IMR-90 (cell line): ENCODE results near the gene CYP4F8. TPM values are rescaled to one million over a fixed set of nuclear protein-coding genes. Genes with fewer than 3 reads are reported as not detected.

Experiments used
- ATAC-seq: fragments of 200-7000 bp; cut with Tn5 transposase; 2 replicates; pipeline ENCODE4 v1.9.1; 2020; ENCODE audit warnings: low read depth, mild to moderate bottlenecking, moderate library complexity
- BruUV-seq: library from RNA; stranded (reverse); fragments of 400-500 nt; replicated peaks from 2 replicates; lab custom pipeline; 2021; lab: Mats Ljungman, UMichigan
- CTCF ChIA-PET: fragments of 300-600 bp; formaldehyde crosslinking; extraction: SDS; loops from one replicate; lab custom pipeline; 2021; ENCODE audit warnings: antibody characterized with exemption; lab: Yijun Ruan, JAX
- POLR2A ChIA-PET: fragments of 300-600 bp; sonication (Branson Sonifier 250); formaldehyde crosslinking; loops from one replicate; lab custom pipeline; 2022; ENCODE audit warnings: antibody characterized with exemption; ENCODE audit not compliant: unreplicated experiment; lab: Charles Lee
- DNase-seq: peaks from one replicate; pipeline ENCODE4 v3.0.0; 2013
- H2AFZ ChIP-seq: replicated peaks from 2 replicates; pipeline ENCODE3; 2013; ENCODE audit warnings: low read length, mild to moderate bottlenecking; ENCODE audit not compliant: poor library complexity
- H2AK5ac ChIP-seq: 2 replicates; pipeline ENCODE4 v1.6.1; 2013; ENCODE audit warnings: low read depth, low read length, inconsistent platforms
- H2AK9ac ChIP-seq: replicated peaks from 2 replicates; pipeline ENCODE3; 2013; ENCODE audit warnings: mild to moderate bottlenecking, low read depth, low read length, moderate library complexity; ENCODE audit not compliant: poor library complexity
- H2BK120ac ChIP-seq: 2 replicates; pipeline ENCODE4 v1.6.1; 2013; ENCODE audit warnings: low read depth, low read length, inconsistent platforms
- H2BK15ac ChIP-seq: 3 replicates; pipeline ENCODE4 v1.6.1; 2013; ENCODE audit warnings: low read depth, low read length, inconsistent platforms
- H2BK20ac ChIP-seq: 2 replicates; pipeline ENCODE4 v1.6.1; 2013; ENCODE audit warnings: low read depth, mild to moderate bottlenecking, inconsistent platforms, low read length, moderate library complexity
- H2BK5ac ChIP-seq: 2 replicates; pipeline ENCODE4 v1.6.1; 2013; ENCODE audit warnings: mild to moderate bottlenecking, low read depth, low read length, inconsistent platforms; ENCODE audit not compliant: poor library complexity, severe bottlenecking
- H3K14ac ChIP-seq: replicated peaks from 2 replicates; pipeline ENCODE4 v1.6.1; 2013; ENCODE audit warnings: low read depth, low read length, inconsistent platforms
- H3K18ac ChIP-seq: 2 replicates; pipeline ENCODE4 v1.6.1; 2013; ENCODE audit warnings: low read depth, low read length, control low read depth
- H3K23ac ChIP-seq: 2 replicates; pipeline ENCODE4 v1.6.1; 2013; ENCODE audit warnings: low read depth, low read length, inconsistent platforms
- H3K27ac ChIP-seq: 2 replicates; pipeline ENCODE4 v1.5.1; 2013; ENCODE audit warnings: mild to moderate bottlenecking, control low read depth, low read length; ENCODE audit not compliant: insufficient read depth
- H3K27me3 ChIP-seq: 2 replicates; pipeline ENCODE4 v1.6.1; 2013; ENCODE audit warnings: low read length; ENCODE audit not compliant: control insufficient read depth, insufficient read depth
- H3K36me3 ChIP-seq: 2 replicates; pipeline ENCODE4 v1.6.1; 2013; ENCODE audit warnings: low read length, mixed read lengths; ENCODE audit not compliant: control insufficient read depth, insufficient read depth
- H3K4ac ChIP-seq: 2 replicates; pipeline ENCODE4 v1.6.1; 2013; ENCODE audit warnings: low read depth, low read length, inconsistent platforms
- H3K4me1 ChIP-seq: 2 replicates; pipeline ENCODE4 v1.6.1; 2013; ENCODE audit warnings: low read length, mixed read lengths; ENCODE audit not compliant: control insufficient read depth, insufficient read depth
- H3K4me2 ChIP-seq: 2 replicates; pipeline ENCODE4 v1.6.1; 2013; ENCODE audit warnings: low read depth, mild to moderate bottlenecking, control low read depth, low read length, moderate library complexity
- H3K4me3 ChIP-seq: 2 replicates; pipeline ENCODE4 v1.5.1; 2013; ENCODE audit warnings: low read depth, mild to moderate bottlenecking, control low read depth, low read length, moderate library complexity; ENCODE audit not compliant: insufficient read depth
- H3K56ac ChIP-seq: 2 replicates; pipeline ENCODE4 v1.6.1; 2013; ENCODE audit warnings: low read length, inconsistent platforms; ENCODE audit not compliant: insufficient read depth; ENCODE audit errors: extremely low read depth
- H3K79me1 ChIP-seq, 2 experiments: 2 replicates each; pipeline ENCODE4 v1.6.1; 2013; ENCODE audit warnings: low read length in 2 of 2, inconsistent platforms in 1 of 2, low read depth in 1 of 2
- H3K9ac ChIP-seq: 2 replicates; pipeline ENCODE4 v1.6.1; 2013; ENCODE audit warnings: low read depth, low read length, control low read depth
- H3K9me1 ChIP-seq: 2 replicates; pipeline ENCODE4 v1.6.1; 2013; ENCODE audit warnings: low read length, inconsistent platforms; ENCODE audit not compliant: insufficient read depth
- H3K9me3 ChIP-seq: 2 replicates; pipeline ENCODE4 v1.6.1; 2013; ENCODE audit warnings: low read length; ENCODE audit not compliant: control insufficient read depth, insufficient read depth
- H4K20me1 ChIP-seq: 2 replicates; pipeline ENCODE4 v1.6.1; 2013; ENCODE audit warnings: low read length, inconsistent platforms; ENCODE audit not compliant: insufficient read depth
- H4K5ac ChIP-seq: 2 replicates; pipeline ENCODE4 v1.6.1; 2013; ENCODE audit warnings: mild to moderate bottlenecking, low read depth, low read length, control low read depth
- H4K8ac ChIP-seq, 2 experiments: 2 replicates each; pipeline ENCODE4 v1.6.1; 2013; ENCODE audit warnings: low read depth in 2 of 2, low read length in 2 of 2, control low read depth in 1 of 2, inconsistent platforms in 1 of 2
- H4K91ac ChIP-seq: 2 replicates; pipeline ENCODE4 v1.6.1; 2013; ENCODE audit warnings: low read depth, low read length, inconsistent platforms; ENCODE audit not compliant: insufficient read depth
- BHLHE40 ChIP-seq: fragments of 150-350 bp; IDR thresholded peaks from 2 replicates; pipeline ENCODE4 v1.6.1; 2016; ENCODE audit warnings: mild to moderate bottlenecking, low read depth, low read length
- CEBPB ChIP-seq: IDR thresholded peaks from 2 replicates; pipeline ENCODE4 v1.6.1; 2012; ENCODE audit warnings: low read depth, low read length, improper control_type of control experiment
- CHD1 ChIP-seq: IDR thresholded peaks from 2 replicates; pipeline ENCODE4 v1.6.1; 2012; ENCODE audit warnings: low read depth, low read length, improper control_type of control experiment
- FOS ChIP-seq: fragments of 150-350 bp; IDR thresholded peaks from 2 replicates; pipeline ENCODE4 v1.6.1; 2016; ENCODE audit warnings: low read depth, low read length
- MAFK ChIP-seq: IDR thresholded peaks from 2 replicates; pipeline ENCODE4 v1.6.1; 2012; ENCODE audit warnings: low read depth, low read length, improper control_type of control experiment
- MAZ ChIP-seq: IDR thresholded peaks from 2 replicates; pipeline ENCODE4 v1.6.1; 2012; ENCODE audit warnings: low read depth, mild to moderate bottlenecking, low read length, improper control_type of control experiment, moderate library complexity, borderline replicate concordance
- MXI1 ChIP-seq: IDR thresholded peaks from 2 replicates; pipeline ENCODE4 v1.6.1; 2012; ENCODE audit warnings: low read depth, mild to moderate bottlenecking, low read length, moderate library complexity, borderline replicate concordance
- NFE2L2 ChIP-seq: fragments of 150-350 bp; IDR thresholded peaks from 2 replicates; pipeline ENCODE4 v1.6.1; 2016; ENCODE audit warnings: low read depth, mild to moderate bottlenecking, low read length
- POLR2A ChIP-seq: IDR thresholded peaks from 2 replicates; pipeline ENCODE4 v1.6.1; 2012; ENCODE audit warnings: mild to moderate bottlenecking, low read depth, low read length
- RAD21 ChIP-seq: IDR thresholded peaks from 2 replicates; pipeline ENCODE4 v1.6.1; 2012; ENCODE audit warnings: low read length, improper control_type of control experiment
- RCOR1 ChIP-seq: IDR thresholded peaks from 2 replicates; pipeline ENCODE4 v1.6.1; 2012; ENCODE audit warnings: mild to moderate bottlenecking, low read length, improper control_type of control experiment; ENCODE audit not compliant: insufficient replicate concordance
- RFX5 ChIP-seq: IDR thresholded peaks from 2 replicates; pipeline ENCODE4 v1.8.0; 2012; ENCODE audit warnings: low read depth, mild to moderate bottlenecking, low read length, moderate library complexity
- WGBS, 2 experiments: methylation state at CpG; one replicate each; pipeline versions ENCODE4 v1.1.5 to v1.1.7; 2013; ENCODE audit warnings: missing lambda C conversion rate in 2 of 2; ENCODE audit not compliant: insufficient read length in 1 of 2; ENCODE audit errors: extremely low coverage in 2 of 2; 5-methylcytosine and 5-hydroxymethylcytosine counted together
- dilution Hi-C: fragments of 300-500 bp; cut with HindIII; formaldehyde crosslinking; loops from one replicate; pipeline ENCODE4 v1.14.3; 2018; ENCODE audit warnings: low sequenced_read_pairs; ENCODE audit not compliant: unreplicated experiment
- in situ Hi-C: fragments of 300-500 bp; cut with MboI; formaldehyde crosslinking; loops from 3 replicates; pipeline ENCODE4 v1.14.3; 2019; ENCODE audit warnings: low sequenced_read_pairs, inconsistent platforms, mixed read lengths
- intact Hi-C: fragments of 100-400 bp; cut with micrococcal nuclease; formaldehyde crosslinking; loops from 2 replicates; pipeline ENCODE4 v1.10.0; 2022
- polyA plus RNA-seq, 3 experiments: library from polyadenylated mRNA; depleted of rRNA; stranded (reverse); fragments of >200 nt; gene quantifications; 2 replicates each; pipeline ENCODE4 v1.2.3, GENCODE V29; 2012; ENCODE audit warnings: low replicate concordance in 1 of 3
- total RNA-seq: library from RNA; depleted of rRNA; stranded (reverse); fragments of >200 nt; gene quantifications from 2 replicates; pipeline ENCODE4 v1.2.3, GENCODE V29; 2012
- TF ChIP-seq, protein P1 (sequence below): fragments of 150-350 bp; IDR thresholded peaks from 2 replicates; pipeline ENCODE4 v1.6.1; 2016; ENCODE audit warnings: low read depth, mild to moderate bottlenecking, low read length, moderate library complexity, borderline replicate concordance
- TF ChIP-seq, protein P2 (sequence below): fragments of 150-350 bp; IDR thresholded peaks from 2 replicates; pipeline ENCODE4 v1.6.1; 2017; ENCODE audit warnings: mild to moderate bottlenecking, antibody characterized with exemption, low read length, low read depth
- TF ChIP-seq, protein P3 (sequence below): conservative IDR thresholded peaks from 2 replicates; pipeline ENCODE4 v1.5.1; 2012; ENCODE audit warnings: mild to moderate bottlenecking, low read depth, low read length, improper control_type of control experiment

Gene CYP4F8
- total and polyA plus RNA-seq, 2 of the 4 experiments (the other 2 are of a cell fraction) = not detected

DNA sequence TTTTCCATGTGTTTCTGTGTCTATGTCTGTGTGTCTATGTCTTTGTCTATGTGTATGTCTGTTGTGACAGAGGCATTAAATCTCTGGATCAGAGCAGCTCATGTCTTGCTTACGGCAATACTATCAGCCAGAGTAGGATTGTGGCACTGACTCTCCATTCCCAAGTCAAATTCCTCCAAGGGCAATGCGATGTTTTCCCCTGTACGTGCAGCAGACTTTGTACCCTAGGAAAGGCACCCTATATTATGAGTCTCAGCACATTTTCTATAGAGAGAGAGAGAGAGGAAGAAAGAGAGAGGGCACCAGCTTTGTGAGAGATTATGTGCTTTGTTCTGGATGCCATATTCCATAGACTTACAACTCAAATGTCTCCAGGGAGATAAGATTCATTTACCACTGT is 36.8 kb downstream of the CYP4F8 start:
- in situ Hi-C loops (no loop called here), intact Hi-C loops (no loop called here), dilution Hi-C loops (no loop called here)
- no peaks in the 10 kb centered on the region for H3K79me1 ChIP-seq
- no peak overlapping the region for H3K23ac ChIP-seq
- no peak overlapping the region for H2BK5ac ChIP-seq
- H2AK5ac ChIP-seq = no peak overlapping the region
- no peaks in the 10 kb centered on the region for H3K27me3 ChIP-seq
- DNase-seq (no peak), ATAC-seq (no peak)
- H2AK9ac ChIP-seq = no peak overlapping the region
- H3K9me1 ChIP-seq = no peaks in the 10 kb centered on the region
- H3K9ac ChIP-seq = no peak overlapping the region
- no peak overlapping the region for H4K8ac ChIP-seq
- no peak overlapping the region for H2BK15ac ChIP-seq
- H4K5ac ChIP-seq = no peak overlapping the region
- BruUV-seq = no TSS peak
- H2BK120ac ChIP-seq = no peak overlapping the region
- H3K4ac ChIP-seq = no peak overlapping the region
- H3K18ac ChIP-seq = no peak overlapping the region
- H3K9me3 ChIP-seq = peaks cover 11% of the 10 kb centered on the region; the same call in 1 of the 2 replicates
- no peaks in the 10 kb centered on the region for H4K20me1 ChIP-seq
- no peak overlapping the region for H2AFZ ChIP-seq
- H3K4me3 ChIP-seq = no peak overlapping the region
- TF ChIP-seq POLR2A (no peak), RFX5 (no peak), BHLHE40 (no peak), CHD1 (no peak), RAD21 (no peak), MAFK (no peak), NFE2L2 (no peak), RCOR1 (no peak), MAZ (no peak), MXI1 (no peak), CEBPB (no peak), FOS (no peak)
- TF ChIP-seq, protein P1, sequence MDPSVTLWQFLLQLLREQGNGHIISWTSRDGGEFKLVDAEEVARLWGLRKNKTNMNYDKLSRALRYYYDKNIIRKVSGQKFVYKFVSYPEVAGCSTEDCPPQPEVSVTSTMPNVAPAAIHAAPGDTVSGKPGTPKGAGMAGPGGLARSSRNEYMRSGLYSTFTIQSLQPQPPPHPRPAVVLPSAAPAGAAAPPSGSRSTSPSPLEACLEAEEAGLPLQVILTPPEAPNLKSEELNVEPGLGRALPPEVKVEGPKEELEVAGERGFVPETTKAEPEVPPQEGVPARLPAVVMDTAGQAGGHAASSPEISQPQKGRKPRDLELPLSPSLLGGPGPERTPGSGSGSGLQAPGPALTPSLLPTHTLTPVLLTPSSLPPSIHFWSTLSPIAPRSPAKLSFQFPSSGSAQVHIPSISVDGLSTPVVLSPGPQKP = no peak
- TF ChIP-seq, protein P2, sequence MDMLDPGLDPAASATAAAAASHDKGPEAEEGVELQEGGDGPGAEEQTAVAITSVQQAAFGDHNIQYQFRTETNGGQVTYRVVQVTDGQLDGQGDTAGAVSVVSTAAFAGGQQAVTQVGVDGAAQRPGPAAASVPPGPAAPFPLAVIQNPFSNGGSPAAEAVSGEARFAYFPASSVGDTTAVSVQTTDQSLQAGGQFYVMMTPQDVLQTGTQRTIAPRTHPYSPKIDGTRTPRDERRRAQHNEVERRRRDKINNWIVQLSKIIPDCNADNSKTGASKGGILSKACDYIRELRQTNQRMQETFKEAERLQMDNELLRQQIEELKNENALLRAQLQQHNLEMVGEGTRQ = no peak
- TF ChIP-seq, protein P3, sequence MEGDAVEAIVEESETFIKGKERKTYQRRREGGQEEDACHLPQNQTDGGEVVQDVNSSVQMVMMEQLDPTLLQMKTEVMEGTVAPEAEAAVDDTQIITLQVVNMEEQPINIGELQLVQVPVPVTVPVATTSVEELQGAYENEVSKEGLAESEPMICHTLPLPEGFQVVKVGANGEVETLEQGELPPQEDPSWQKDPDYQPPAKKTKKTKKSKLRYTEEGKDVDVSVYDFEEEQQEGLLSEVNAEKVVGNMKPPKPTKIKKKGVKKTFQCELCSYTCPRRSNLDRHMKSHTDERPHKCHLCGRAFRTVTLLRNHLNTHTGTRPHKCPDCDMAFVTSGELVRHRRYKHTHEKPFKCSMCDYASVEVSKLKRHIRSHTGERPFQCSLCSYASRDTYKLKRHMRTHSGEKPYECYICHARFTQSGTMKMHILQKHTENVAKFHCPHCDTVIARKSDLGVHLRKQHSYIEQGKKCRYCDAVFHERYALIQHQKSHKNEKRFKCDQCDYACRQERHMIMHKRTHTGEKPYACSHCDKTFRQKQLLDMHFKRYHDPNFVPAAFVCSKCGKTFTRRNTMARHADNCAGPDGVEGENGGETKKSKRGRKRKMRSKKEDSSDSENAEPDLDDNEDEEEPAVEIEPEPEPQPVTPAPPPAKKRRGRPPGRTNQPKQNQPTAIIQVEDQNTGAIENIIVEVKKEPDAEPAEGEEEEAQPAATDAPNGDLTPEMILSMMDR = no peak
- ChIA-PET CTCF (no interaction called here), POLR2A (no interaction called here)
- no peak overlapping the region for H3K56ac ChIP-seq
- WGBS, 2 experiments = no CpG with 5 or more reads among the region's 3 CpGs
- no peaks in the 10 kb centered on the region for H3K36me3 ChIP-seq
- H2BK20ac ChIP-seq = no peak overlapping the region
- no peak overlapping the region for H4K91ac ChIP-seq
- no peak overlapping the region for H3K4me2 ChIP-seq
- no peaks in the 10 kb centered on the region for H3K4me1 ChIP-seq
- no peak overlapping the region for H3K27ac ChIP-seq
- H3K14ac ChIP-seq = no peak overlapping the region
